HG02981 (cell line): ENCODE measurements around the gene CFB.
"Not testable (repeated sequence)": the region's sequence is repeated elsewhere in the genome, so short reads cannot be mapped to it uniquely, and the experiment has no call there.

Source experiments
- ATAC-seq: cut with Tn5 transposase; IDR thresholded peaks from one replicate; pipeline ENCODE4 v1.9.1; 2021; ENCODE audit warnings: mild to moderate bottlenecking, moderate library complexity; ENCODE audit not compliant: unreplicated experiment

CFB gene

DNA sequence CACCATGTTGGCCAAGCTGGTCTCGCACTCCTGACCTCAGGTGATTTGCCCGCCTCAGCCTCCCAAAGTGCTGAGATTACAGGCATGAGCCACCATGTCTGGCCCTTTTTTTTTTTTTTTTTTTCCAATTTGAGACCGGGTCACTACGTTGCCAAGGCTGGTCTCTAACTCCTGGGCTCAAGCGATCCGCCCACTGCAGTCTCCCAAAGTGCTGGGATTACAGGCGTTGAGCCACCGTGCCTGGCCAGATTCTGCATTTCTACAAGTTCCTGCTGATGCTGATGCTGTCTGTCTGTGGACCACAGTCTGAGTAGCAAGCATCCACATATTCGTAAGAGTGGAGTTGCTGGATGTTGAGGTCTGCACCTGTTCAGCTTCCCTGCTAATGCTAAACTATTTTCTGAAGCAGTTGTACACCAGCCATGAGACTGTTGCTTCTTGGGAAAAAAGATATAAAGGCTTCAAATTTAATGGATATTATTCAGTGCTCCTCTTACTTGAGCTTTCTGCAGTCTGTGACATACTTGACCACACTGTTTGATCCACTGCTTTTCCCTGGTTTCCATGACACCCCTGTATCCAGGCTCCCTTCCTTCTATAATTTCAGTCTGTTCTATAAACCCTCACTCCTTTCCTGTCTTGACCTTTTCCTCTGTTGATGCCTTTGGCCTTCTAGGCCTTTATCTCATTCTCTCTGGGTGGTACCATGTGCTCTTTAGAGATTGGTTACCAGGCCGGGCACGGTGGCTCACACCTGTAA lies 33.9 kb upstream of the CFB start:
- no peak for ATAC-seq

DNA sequence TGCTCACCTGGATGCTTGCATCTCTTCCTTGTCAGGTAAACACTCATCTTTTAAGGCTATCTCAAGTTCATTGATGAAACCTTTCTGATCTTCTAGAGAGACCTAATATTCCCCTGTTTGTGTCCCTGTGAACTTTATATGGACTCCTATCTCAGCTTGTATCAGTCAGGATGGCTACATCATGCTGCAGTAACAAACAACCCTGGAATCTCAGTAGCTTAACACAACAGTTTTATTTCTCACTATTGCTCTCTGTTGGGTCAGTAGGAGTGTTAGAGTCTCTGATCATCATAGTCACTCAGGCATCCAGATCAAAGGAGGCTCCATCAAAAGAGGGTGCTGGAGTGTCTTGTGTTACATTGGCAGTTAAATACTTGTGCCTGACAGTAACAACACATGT lies 30.5 kb upstream of the CFB start:
- ATAC-seq, result no peak

DNA sequence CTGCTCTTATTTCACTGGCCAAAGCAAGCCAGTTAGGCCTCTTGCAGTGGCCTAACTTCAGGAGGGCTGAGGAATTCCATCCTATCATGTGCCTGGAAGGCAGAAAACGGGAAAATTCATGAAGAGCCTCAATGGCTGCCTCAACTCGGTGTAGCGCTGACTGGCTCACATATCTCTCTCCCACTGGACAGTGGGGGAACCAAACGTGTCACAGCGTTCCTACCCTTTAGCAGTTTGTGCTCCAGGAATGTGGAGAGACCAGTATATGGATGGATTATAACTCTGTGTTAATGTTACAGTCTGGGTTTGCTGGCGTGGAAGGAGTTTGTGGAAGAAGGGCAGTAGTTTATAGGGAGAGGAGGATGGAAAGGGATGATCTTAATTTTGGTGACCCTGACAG lies 30.1 kb upstream of the CFB start:
- no peak for ATAC-seq

DNA sequence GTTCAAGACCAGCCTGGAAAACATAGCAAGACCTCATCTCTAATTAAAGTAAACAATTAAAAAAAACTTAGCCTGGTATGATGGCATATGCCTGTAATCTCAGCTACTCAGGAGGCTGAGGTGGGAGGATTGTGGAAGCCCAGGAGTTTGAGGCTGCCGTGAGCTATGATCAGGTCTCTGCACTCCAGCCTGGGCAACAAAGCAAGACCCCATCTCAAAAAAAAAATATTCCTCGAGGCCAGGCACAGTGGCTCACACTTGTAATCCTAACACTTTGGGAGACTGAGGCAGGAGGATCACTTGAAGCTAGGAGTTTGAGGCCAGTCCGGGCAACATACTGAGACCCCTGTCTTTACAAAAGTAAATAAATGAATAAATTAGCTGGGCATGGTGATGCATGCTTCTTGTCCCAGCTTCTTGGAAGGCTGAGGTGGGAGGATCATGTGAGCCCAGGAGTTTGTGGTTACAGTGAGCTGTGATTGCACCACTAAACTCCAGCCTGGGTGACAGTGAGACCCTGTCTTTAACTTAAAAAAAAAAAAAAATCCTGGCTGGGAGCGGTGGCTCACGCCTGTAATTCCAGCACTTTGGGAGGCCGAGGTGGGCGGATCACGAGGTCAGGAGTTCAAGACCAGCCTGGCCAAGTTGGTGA lies 27.7 kb upstream of the CFB start:
- ATAC-seq, result no peak

DNA sequence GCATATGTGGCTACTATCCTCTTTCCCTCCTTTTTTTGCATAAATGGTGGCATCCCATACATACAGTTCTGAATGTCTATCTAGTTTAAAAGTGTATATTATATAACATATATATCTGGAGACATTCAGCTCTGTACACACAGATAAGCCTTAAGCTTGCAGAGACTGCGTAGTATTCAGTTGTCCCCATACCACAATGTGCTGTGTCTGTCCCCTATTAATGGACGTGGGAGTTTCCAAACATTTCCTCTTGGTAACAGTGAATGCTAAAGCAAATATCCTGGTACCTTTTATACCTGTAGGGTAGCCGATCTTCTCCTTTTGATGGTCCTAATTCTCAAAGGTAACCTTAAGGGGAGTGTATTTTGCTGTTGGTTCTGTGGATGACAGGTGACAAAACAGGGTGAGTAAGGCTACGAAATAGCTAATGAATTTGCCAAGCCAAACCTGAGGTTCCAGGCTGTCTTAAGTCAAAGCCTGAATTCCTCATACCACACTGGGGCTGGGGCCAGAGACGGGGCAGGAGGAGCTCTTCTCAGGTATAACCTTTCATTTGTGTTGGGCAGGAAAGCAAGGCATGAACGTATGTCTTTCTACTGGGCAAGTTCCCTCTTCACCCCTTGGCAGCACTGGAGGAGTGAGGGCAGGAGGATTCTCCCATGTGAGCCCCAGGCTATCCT lies 26.1 kb upstream of the CFB start:
- ATAC-seq, result no peak

DNA sequence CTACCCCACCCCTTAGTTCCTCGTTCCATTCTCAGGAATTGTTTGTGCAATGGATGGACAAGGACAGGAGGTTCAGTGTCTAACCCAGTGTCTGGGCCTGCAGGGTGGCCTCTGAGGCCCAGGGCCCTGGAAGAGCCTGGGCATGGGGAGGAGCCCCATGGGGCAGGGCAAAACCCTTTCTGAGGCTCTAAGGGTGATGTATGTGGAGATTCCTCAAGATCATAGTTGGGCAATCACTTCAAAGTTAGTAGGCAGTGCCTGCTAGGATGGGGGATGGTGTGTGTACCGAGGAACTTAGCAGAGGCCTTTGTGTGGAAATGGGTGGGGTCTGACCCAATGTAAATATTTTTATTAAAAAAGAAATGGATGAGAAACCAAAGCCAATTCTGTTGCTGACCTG lies 25.1 kb upstream of the CFB start:
- ATAC-seq, result no peak

DNA sequence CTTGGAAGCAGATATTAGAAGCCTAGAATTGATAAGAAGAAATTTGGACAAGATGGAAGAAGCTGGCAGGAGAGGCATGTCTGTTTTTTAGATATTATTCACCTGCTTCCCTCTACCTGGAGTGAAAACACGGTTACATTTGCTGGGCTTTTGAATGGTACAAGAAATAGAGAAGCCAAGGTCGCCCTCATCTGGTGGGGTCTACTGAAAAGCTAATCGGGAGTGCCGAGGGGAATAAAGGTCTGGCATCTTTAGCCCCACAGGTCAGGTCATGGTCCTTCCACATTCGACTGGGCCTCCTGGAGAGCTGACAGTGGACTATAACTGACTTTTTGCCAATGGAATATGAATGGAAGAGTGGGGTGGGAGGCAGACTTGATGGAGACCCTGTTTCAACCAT lies 23.0 kb upstream of the CFB start:
- no peak for ATAC-seq

DNA sequence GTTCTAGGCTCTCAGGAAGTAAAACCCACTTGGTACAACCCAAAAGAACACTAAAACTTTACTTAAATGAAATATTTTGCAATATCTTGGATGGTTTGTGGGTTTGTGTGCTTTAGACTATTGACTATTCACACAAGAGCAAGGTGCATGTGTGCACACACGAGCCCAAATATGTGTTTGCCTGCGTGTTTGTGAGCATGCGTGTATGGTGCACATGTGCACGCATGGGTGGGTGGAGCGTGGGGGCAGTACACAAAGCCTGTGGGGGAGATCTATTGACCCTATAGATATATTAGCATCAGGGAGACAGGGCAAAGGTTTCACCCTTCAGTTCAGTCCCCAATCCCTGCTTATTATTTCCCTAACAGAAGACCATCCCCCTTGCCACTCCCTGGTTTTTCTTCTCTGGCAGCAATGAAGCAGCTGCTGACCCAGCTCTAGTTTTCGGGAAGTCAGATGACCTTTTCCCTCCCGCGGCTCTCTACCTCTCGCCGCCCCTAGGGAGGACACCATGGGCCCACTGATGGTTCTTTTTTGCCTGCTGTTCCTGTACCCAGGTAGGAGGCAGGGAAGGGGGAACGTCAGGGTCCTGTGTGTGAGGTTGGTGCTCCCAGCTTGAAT lies 18.5 kb upstream of the CFB start, which contains the start of gene C2:
Gene C2, plus strand, starts transcription at position 476 of the 621 bp plus-strand sequence. Its CDS starts 36 bp downstream, at position 512.
- ATAC-seq, result no peak

DNA sequence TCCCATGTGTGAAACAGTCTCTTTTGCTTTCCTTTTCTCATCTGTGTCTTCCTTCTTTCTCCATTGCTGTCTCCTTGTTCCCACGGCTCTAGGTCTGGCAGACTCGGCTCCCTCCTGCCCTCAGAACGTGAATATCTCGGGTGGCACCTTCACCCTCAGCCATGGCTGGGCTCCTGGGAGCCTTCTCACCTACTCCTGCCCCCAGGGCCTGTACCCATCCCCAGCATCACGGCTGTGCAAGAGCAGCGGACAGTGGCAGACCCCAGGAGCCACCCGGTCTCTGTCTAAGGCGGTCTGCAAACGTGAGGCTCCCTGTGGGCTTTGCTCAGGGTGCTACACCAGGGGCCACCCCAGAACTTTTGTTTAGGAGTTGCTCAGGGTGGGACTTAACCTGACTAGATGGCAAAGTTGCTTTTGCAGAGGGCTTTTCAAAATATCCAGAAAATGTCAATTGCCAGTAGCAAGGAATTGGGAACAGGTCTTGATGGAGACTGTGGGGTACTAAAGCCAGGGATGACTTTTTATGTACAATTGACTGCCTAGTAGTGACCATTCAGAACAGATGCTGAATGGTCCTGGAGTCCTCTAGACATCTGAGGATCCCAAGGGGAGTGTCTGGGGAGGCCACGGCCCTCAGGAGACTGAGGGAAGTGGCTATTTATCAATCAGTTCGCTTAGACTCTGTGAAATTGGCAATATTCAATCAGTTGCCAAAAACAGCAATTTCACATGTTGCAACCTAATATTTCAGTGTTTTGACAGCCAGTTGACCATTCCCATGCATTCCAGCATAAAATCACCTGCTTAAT lies 17.8 kb upstream of the CFB start:
- no peak for ATAC-seq

DNA sequence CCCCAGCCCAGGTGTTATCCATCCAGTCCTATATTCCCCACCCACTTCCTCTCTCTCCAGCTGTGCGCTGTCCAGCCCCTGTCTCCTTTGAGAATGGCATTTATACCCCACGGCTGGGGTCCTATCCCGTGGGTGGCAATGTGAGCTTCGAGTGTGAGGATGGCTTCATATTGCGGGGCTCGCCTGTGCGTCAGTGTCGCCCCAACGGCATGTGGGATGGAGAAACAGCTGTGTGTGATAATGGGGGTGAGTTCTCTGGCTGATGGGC lies 17.3 kb upstream of the CFB start:
- ATAC-seq, result no peak

DNA sequence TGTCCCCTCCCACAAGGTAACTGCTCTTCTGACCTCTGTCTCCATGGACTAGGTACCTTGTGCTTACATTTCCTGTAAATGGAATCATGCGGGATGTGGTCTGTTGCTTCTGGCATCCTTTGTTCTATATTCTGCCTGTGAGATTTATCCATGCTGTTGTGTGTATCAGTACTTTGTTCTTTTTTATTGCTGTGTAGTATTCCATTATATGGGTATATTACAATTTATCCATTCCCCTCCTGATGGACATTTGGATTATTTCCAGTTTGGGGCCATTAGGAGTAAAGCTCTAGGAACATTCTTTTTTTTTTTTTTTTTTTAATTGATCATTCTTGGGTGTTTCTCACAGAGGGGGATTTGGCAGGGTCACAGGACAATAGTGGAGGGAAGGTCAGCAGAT lies 14.9 kb upstream of the CFB start:
- ATAC-seq, result no peak

DNA sequence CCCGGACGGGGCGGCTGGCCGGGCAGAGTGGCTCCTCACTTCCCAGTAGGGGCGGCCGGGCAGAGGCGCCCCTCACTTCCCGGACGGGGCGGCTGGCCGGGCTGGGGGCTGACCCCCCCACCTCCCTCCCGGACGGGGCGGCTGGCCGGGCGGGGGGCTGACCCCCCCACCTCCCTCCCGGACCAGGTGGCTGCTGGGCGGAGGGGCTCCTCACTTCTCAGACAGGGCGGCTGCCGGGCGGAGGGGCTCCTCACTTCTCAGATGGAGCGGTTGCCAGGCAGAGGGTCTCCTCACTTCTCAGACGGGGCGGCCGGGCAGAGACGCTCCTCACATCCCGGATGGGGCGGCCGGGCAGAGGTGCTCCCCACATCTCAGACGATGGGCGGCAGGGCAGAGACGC lies 13.8 kb upstream of the CFB start:
- not testable (repeated sequence) for ATAC-seq

DNA sequence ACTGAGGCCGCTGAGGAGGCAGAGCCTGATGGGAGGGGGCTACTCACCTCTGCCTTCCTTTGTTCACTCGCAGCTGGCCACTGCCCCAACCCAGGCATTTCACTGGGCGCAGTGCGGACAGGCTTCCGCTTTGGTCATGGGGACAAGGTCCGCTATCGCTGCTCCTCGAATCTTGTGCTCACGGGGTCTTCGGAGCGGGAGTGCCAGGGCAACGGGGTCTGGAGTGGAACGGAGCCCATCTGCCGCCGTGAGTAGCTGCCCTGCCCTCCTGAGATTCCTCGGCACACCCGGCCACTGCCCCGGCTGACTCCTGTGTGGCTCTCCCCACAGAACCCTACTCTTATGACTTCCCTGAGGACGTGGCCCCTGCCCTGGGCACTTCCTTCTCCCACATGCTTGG lies 12.4 kb upstream of the CFB start:
- no peak for ATAC-seq

DNA sequence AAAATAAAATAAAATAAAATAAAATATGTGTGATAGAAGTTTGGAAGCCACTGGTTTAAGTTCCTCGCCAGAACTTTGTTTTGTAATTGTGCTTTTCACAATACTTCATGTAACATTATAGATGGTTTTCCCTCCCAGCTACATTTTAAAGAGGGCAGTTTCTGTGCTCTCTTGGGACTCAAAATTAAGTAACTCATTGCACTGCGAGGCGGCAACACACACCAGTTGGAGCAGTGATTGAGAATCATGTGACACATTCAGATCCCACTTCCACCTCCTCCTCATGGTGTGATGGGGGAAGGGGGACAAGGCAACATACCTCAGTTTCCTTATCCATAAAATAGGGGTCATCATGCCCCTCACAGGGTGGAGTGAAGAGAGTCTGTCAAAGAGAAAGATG lies 10.9 kb upstream of the CFB start:
- ATAC-seq, result no peak

DNA sequence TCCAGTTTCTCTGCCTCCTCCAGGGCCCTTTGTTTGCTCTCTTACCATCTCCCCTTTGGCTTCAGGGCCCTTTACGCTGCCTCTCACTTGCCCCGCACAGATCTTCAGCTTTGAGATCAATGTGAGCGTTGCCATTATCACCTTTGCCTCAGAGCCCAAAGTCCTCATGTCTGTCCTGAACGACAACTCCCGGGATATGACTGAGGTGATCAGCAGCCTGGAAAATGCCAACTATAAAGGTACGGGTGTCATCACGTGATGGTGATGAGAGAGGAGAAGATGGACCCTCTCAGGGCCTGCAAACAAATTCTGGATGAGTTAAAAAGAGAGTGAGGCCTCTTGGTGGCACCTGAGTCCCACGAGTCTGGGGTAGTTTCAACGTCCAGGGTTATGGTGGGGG lies 10.1 kb upstream of the CFB start:
- ATAC-seq, result no peak

DNA sequence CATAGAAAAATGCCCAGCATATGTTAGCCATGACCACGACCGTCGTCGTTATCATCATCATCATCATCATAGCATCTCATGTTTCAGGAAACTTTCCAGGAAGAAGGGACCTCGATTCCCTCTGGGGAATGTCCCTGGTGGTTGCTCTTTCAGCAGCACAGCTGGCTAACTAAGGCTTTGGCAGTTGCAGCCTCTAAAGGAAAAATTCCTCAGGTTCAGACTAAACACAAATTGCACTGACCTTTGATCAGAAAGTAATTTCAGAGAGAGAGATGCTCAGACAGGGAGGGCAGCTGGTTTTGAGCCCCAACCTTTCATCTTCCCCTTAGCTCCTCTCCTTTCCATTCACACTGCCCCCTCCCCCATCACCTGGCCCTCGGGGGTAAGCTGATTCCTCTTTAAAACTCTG lies 5.6 kb upstream of the CFB start:
- ATAC-seq, result no peak

DNA sequence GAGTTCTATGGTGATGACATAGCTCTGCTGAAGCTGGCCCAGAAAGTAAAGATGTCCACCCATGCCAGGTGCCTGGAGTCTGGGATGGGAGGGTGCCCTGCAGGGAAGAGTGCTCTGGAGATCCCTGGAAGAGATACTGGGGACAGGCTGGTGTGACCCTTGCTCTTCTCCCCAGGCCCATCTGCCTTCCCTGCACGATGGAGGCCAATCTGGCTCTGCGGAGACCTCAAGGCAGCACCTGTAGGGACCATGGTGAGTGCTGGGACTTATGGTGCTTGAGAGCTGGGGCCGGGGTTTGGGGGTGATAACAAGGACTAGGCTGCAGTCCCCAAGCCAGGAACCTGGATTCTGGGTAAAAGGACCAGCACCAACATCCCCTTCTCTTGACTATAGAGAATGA lies 2.2 kb upstream of the CFB start:
- no peak for ATAC-seq

DNA sequence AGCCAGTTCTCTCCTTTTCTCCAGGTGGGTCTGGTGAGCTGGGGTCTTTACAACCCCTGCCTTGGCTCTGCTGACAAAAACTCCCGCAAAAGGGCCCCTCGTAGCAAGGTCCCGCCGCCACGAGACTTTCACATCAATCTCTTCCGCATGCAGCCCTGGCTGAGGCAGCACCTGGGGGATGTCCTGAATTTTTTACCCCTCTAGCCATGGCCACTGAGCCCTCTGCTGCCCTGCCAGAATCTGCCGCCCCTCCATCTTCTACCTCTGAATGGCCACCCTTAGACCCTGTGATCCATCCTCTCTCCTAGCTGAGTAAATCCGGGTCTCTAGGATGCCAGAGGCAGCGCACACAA lies 765 bp upstream of the CFB start:
- no peak for ATAC-seq

DNA sequence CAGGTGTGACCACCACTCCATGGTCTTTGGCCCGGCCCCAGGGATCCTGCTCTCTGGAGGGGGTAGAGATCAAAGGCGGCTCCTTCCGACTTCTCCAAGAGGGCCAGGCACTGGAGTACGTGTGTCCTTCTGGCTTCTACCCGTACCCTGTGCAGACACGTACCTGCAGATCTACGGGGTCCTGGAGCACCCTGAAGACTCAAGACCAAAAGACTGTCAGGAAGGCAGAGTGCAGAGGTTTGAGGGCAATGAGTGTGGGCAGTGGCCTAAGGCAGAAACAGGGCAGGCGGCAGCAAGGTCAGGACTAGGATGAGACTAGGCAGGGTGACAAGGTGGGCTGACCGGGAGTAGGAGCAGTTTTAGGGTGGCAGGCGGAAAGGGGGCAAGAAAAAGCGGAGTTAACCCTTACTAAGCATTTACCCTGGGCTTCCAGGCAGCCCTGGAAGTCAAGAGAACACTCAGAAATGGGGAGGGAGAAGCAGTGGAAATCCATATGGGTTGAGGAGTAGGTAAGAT lies 533 bp downstream of the CFB start:
- ATAC-seq, result no peak

DNA sequence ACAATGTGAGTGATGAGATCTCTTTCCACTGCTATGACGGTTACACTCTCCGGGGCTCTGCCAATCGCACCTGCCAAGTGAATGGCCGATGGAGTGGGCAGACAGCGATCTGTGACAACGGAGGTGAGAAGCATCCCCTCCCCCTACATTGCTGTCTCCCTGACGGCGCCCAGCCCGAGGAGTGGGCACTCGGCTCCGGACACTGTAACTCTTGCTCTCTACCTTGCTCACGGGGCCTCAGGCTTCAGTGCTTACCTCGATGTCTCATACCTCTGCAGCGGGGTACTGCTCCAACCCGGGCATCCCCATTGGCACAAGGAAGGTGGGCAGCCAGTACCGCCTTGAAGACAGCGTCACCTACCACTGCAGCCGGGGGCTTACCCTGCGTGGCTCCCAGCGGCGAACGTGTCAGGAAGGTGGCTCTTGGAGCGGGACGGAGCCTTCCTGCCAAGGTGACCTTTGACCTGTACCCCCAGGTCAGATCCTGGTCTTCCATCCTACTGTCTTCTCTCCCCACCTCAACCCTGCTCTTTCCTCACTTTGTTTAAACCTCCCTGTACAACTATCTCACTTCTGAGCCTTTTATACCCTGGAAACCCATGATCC lies 1.3 kb downstream of the CFB start:
- no peak for ATAC-seq

DNA sequence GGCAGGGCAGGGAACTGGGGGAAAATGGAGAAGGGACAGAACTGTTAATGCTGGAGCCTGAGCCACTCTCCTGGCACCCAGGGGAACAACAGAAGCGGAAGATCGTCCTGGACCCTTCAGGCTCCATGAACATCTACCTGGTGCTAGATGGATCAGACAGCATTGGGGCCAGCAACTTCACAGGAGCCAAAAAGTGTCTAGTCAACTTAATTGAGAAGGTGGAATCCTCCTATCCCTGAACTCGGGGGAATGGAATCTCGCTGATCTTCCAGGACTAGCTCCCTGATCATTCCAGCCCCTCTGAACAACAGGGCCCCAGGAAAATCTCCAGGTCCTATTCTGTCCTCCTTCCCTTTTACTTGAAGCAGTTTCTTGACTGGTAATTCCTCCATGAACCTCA lies 2.0 kb downstream of the CFB start:
- ATAC-seq, result no peak
